ENCODE results near the gene ATXN1L.

DNA sequence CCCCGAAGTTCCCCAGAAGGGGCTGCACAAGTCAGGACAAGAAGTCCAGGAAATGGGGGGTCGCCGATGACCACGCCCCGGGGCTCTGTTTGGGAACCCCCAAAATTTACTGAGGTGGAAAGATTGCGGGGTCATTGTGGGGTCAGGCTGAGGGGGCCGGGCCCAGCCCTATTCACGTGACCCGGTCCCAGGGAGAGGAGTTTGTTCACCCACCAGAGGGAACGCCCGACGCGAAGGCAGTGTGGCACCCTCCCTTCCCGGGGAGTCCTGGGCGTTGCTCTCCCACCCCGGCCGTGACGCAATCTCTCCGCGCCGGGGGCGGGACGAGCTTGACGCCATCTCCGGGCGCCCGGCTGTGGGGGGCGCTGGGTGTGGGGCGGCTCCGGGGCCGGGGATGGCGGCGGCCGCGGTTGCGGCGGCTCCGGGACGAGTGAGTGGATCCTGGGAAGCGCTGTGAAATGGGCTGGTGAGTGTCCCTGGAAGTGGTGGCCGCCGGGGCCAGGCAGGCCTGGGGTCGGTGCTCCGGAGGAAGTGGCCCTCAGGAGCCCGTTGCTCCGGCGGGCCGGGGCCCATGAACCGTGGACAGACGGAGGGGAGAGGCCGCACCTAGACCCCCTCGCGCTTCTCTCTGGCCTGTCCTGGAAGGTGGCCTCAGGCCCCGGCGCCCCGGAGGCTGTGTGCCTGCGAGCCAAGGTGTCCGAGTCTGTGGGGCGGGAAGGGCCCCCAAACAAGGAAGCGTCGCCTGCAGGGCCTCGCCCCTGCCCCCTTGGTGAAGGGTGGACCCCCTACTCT, at the start of gene ATXN1L:
- TF ChIP-seq, protein P1, sequence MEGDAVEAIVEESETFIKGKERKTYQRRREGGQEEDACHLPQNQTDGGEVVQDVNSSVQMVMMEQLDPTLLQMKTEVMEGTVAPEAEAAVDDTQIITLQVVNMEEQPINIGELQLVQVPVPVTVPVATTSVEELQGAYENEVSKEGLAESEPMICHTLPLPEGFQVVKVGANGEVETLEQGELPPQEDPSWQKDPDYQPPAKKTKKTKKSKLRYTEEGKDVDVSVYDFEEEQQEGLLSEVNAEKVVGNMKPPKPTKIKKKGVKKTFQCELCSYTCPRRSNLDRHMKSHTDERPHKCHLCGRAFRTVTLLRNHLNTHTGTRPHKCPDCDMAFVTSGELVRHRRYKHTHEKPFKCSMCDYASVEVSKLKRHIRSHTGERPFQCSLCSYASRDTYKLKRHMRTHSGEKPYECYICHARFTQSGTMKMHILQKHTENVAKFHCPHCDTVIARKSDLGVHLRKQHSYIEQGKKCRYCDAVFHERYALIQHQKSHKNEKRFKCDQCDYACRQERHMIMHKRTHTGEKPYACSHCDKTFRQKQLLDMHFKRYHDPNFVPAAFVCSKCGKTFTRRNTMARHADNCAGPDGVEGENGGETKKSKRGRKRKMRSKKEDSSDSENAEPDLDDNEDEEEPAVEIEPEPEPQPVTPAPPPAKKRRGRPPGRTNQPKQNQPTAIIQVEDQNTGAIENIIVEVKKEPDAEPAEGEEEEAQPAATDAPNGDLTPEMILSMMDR (IDR thresholded peaks at IDR 0.05) = no peak
- no peak for TF ChIP-seq RAD21 (IDR thresholded peaks at IDR 0.05; ENCODE audit: low read length)
- TF ChIP-seq, protein P2, sequence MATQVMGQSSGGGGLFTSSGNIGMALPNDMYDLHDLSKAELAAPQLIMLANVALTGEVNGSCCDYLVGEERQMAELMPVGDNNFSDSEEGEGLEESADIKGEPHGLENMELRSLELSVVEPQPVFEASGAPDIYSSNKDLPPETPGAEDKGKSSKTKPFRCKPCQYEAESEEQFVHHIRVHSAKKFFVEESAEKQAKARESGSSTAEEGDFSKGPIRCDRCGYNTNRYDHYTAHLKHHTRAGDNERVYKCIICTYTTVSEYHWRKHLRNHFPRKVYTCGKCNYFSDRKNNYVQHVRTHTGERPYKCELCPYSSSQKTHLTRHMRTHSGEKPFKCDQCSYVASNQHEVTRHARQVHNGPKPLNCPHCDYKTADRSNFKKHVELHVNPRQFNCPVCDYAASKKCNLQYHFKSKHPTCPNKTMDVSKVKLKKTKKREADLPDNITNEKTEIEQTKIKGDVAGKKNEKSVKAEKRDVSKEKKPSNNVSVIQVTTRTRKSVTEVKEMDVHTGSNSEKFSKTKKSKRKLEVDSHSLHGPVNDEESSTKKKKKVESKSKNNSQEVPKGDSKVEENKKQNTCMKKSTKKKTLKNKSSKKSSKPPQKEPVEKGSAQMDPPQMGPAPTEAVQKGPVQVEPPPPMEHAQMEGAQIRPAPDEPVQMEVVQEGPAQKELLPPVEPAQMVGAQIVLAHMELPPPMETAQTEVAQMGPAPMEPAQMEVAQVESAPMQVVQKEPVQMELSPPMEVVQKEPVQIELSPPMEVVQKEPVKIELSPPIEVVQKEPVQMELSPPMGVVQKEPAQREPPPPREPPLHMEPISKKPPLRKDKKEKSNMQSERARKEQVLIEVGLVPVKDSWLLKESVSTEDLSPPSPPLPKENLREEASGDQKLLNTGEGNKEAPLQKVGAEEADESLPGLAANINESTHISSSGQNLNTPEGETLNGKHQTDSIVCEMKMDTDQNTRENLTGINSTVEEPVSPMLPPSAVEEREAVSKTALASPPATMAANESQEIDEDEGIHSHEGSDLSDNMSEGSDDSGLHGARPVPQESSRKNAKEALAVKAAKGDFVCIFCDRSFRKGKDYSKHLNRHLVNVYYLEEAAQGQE (IDR thresholded peaks at IDR 0.05; ENCODE audit: low read depth, low read length) = 0 out of 2 replicates have a peak, but pooled peaks have one; percentile 24
- peak; percentile 97 for TF ChIP-seq POLR2AphosphoS5 (IDR thresholded peaks at IDR 0.05; ENCODE audit: low read depth, low read length)
- peak; percentile 89 for TF ChIP-seq SIN3A (IDR thresholded peaks at IDR 0.05; ENCODE audit: borderline replicate concordance, low read depth, low read length)
- TF ChIP-seq MXI1 (IDR thresholded peaks at IDR 0.05; ENCODE audit: low read depth, low read length) = peak; percentile 71
- TF ChIP-seq JUND (IDR thresholded peaks at IDR 0.05) = no peak
- TF ChIP-seq, protein P3, sequence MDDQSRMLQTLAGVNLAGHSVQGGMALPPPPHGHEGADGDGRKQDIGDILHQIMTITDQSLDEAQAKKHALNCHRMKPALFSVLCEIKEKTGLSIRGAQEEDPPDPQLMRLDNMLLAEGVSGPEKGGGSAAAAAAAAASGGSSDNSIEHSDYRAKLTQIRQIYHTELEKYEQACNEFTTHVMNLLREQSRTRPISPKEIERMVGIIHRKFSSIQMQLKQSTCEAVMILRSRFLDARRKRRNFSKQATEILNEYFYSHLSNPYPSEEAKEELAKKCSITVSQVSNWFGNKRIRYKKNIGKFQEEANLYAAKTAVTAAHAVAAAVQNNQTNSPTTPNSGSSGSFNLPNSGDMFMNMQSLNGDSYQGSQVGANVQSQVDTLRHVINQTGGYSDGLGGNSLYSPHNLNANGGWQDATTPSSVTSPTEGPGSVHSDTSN (IDR thresholded peaks at IDR 0.05) = no peak
- peak; percentile 85 for TF ChIP-seq TAF1 (IDR thresholded peaks at IDR 0.05; ENCODE audit: borderline replicate concordance, low read depth, low read length)
- peak; percentile 95 for TF ChIP-seq CHD2 (IDR thresholded peaks at IDR 0.05; ENCODE audit: low read length, partially characterized antibody)

Measured in SK-N-SH (cell line).